Prostate gland (tissue), 2 donors: Measurements from ENCODE around the gene CDC42BPA. TPM values are rescaled to one million over a fixed set of nuclear protein-coding genes. Genes with fewer than 3 reads are reported as not detected.
"Not testable (repeated sequence)": the region's sequence is repeated elsewhere in the genome, so short reads cannot be mapped to it uniquely, and the experiment has no call there.

Experiments
- DNase-seq: peaks from one replicate; pipeline ENCODE4 v3.0.0-alpha.2; 2019; ENCODE audit warnings: low spot score
- H3K27ac ChIP-seq, 2 donors: fragments of 200-600 bp; sonication (generic); 2 replicates each; pipeline ENCODE4 v1.5.1; 2017 to 2019
- H3K27me3 ChIP-seq: fragments of 200-600 bp; sonication (generic); replicated peaks from 2 replicates; pipeline ENCODE4 v1.5.1; 2019; ENCODE audit not compliant: insufficient read depth
- H3K36me3 ChIP-seq, 2 donors: fragments of 200-600 bp; sonication (generic); 1 replicate in 1 of 2; 2 replicates in 1 of 2; pipeline versions ENCODE4 v1.5.1 to v1.8.1; 2017 to 2019
- H3K4me1 ChIP-seq: fragments of 200-600 bp; sonication (generic); replicated peaks from 2 replicates; pipeline ENCODE4 v1.5.1; 2019
- H3K4me3 ChIP-seq, 2 donors: fragments of 200-600 bp; sonication (generic); 2 replicates each; pipeline ENCODE4 v1.5.1; 2017 to 2019
- H3K9me3 ChIP-seq: fragments of 200-600 bp; sonication (generic); 2 replicates; pipeline ENCODE4 v1.5.1; 2017
- CTCF ChIP-seq, 4 experiments: fragments of 200-600 bp in 2 of 4; fragments of 450-650 bp in 2 of 4; sonication (generic) in 2 of 4; IDR thresholded peaks; 1 replicate in 3 of 4; 2 replicates in 1 of 4; pipeline ENCODE4 v1.5.1; 2016 to 2019; ENCODE audit warnings: antibody characterized with exemption in 4 of 4, mild to moderate bottlenecking in 2 of 4, moderate library complexity in 2 of 4
- POLR2A ChIP-seq: fragments of 450-650 bp; IDR thresholded peaks from one replicate; pipeline ENCODE4 v1.6.1; 2016; ENCODE audit warnings: antibody characterized with exemption, mild to moderate bottlenecking
- POLR2AphosphoS5 ChIP-seq: sonication (generic); formaldehyde crosslinking; IDR thresholded peaks from one replicate; pipeline ENCODE4 v1.6.1; 2017; ENCODE audit warnings: antibody characterized with exemption
- WGBS: methylation state at CpG from one replicate; pipeline ENCODE4 v1.1.5; 2018; 5-methylcytosine and 5-hydroxymethylcytosine counted together
- intact Hi-C: fragments of 100-400 bp; cut with DNase I; formaldehyde crosslinking; loops from one replicate; pipeline ENCODE4 v1.14.2; 2022
- total RNA-seq, 2 donors: library from RNA; depleted of rRNA; stranded (reverse); fragments of >200 nt; gene quantifications; one replicate each; pipeline ENCODE4 v1.1.0, GENCODE V29; 2016

Gene CDC42BPA
- total RNA-seq, 2 donors from 2014 or later = 31.3 to 76.9 TPM

GRCh38 chr1:227343727-227344551 is 25.6 kb upstream of the CDC42BPA start:
- Histone ChIP-seq H3K4me1 (peaks cover 4% of the 10 kb centered on the region), H3K9me3 (no peaks in the 10 kb centered on the region), H3K27ac (peak overlapping the region; percentile 9 to 43), H3K27me3 (no peaks in the 10 kb centered on the region), H3K36me3 (no peaks in the 10 kb centered on the region), H3K4me3 (no peak overlapping the region)
- intact Hi-C loops = no loop called here
- WGBS = 26% methylated on average over 3 of the region's 3 CpGs
- TF ChIP-seq CTCF (IDR thresholded peaks at IDR 0.05) (no peak), POLR2AphosphoS5 (peak; percentile 82)
- DNase-seq = no peak

- no peaks in the 10 kb centered on the region for H3K9me3 ChIP-seq
- H3K36me3 ChIP-seq = no peaks in the 10 kb centered on the region
- intact Hi-C loops = no loop called here
- TF ChIP-seq POLR2AphosphoS5 = no peak
- no peak for TF ChIP-seq POLR2A
- TF ChIP-seq CTCF (IDR thresholded peaks at IDR 0.05) = no peak
- H3K27me3 ChIP-seq = no peaks in the 10 kb centered on the region
- peaks cover 4% of the 10 kb centered on the region for H3K4me1 ChIP-seq
- no peak for DNase-seq
- H3K27ac ChIP-seq = no peak overlapping the region
- no peak overlapping the region for H3K4me3 ChIP-seq
Measured at GRCh38 chr1:227343206-227343605, 24.9 kb upstream of the CDC42BPA start.

- WGBS = 89% methylated on average over 3 of the region's 3 CpGs
- DNase-seq = no peak
- TF ChIP-seq CTCF (IDR thresholded peaks at IDR 0.05) (no peak), POLR2AphosphoS5 (no peak), POLR2A (no peak)
- no peaks in the 10 kb centered on the region for H3K9me3 ChIP-seq
- intact Hi-C loops = no loop called here
- H3K36me3 ChIP-seq = no peaks in the 10 kb centered on the region
- H3K27me3 ChIP-seq = no peaks in the 10 kb centered on the region
- H3K27ac ChIP-seq = no peak overlapping the region
- no peak overlapping the region for H3K4me3 ChIP-seq
- peaks cover 4% of the 10 kb centered on the region for H3K4me1 ChIP-seq
Measured at GRCh38 chr1:227342075-227342829, 24.0 kb upstream of the CDC42BPA start.

DNA sequence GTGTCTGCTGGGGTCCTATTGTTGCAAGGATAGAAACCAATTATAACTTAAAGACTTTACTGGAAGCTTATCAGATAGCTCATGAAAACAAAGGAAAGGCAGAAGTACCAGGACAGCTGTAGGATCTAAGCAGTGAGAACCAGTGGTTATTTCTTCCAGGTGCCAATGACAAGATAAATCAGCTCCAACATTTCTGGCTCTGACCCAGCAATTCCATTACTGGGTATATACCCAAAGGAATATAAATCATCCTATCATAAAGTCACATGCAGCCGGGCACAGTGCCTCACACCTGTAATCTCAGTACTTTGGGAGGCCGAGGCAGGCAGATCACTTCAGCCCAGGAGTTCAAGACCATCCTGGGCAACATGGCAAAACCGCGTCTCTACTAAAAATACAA is 17.8 kb upstream of the CDC42BPA start:
- H3K27ac ChIP-seq, H3K4me1 ChIP-seq, intact Hi-C loops, H3K4me3 ChIP-seq, H3K9me3 ChIP-seq, H3K36me3 ChIP-seq, DNase-seq, H3K27me3 ChIP-seq: not testable (repeated sequence)
- 81% methylated on average over 4 of the region's 4 CpGs for WGBS

DNA sequence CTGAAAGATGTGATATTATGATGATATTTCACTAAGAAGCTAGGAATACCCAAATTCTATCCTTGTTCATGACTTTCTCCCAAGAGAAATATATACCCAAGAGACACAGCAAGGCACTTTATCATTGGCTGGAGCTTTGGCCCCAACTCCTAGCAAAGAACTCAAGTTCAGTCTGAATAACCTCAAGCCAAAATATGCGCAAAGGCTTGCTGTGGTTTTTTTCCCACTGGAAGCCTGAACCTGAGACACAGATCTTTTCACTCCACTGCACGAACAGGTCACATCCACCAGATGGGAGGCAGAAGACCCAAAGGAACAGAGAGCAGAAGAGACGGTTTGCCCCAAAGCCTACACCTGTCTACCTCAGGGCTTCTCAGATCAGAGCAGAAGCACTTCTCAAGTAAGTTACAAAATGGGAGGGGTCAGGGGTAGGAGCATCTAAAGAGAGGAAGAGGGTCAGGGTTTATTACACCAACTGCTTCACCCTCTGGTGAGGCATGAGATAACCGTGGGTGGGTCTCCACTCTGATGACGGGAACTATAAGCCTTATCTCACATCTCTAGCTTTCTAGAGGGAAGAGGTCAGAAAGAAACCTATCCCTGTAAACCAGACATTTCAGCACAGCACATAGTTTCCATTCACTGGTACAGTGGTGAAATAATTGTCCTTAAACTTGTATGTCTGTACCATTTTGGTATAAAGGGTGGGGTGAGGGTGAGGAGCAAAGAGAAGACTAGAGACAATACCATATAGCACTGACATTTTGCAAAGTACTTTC is 17.1 kb upstream of the CDC42BPA start:
- intact Hi-C loops = no loop called here
- Histone ChIP-seq H3K36me3 (no peaks in the 10 kb centered on the region), H3K4me1 (no peaks in the 10 kb centered on the region), H3K27ac (no peak overlapping the region), H3K9me3 (no peaks in the 10 kb centered on the region), H3K27me3 (no peaks in the 10 kb centered on the region), H3K4me3 (no peak overlapping the region)
- DNase-seq = no peak
- TF ChIP-seq POLR2A = no peak
- TF ChIP-seq POLR2AphosphoS5 = no peak
- no peak for TF ChIP-seq CTCF (IDR thresholded peaks at IDR 0.05)
- 71% methylated on average over 5 of the region's 5 CpGs for WGBS
